Left lung (tissue), 10 donors: ENCODE measurements around the gene ARHGEF28. TPM values are rescaled to one million over a fixed set of nuclear protein-coding genes. Genes with fewer than 3 reads are reported as not detected.

Experiments used
- ATAC-seq: fragments of 200-7000 bp; cut with Tn5 transposase; one replicate; pipeline ENCODE4 v1.9.1; 2020; ENCODE audit warnings: moderate library complexity
- DNase-seq, 4 donors: peaks; one replicate each; pipeline ENCODE4 v3.0.0-alpha.2; 2013 to 2020
- H3K27ac ChIP-seq, 2 donors: fragments of 200-600 bp; sonication (generic) in 1 of 2; one replicate each; pipeline versions ENCODE4 v1.5.0 to v1.8.0; 2020 to 2021
- H3K27me3 ChIP-seq, 2 donors: fragments of 200-600 bp; sonication (generic) in 1 of 2; one replicate each; pipeline versions ENCODE4 v1.5.0 to v1.8.0; 2020 to 2021
- H3K36me3 ChIP-seq, 2 donors: fragments of 200-600 bp; sonication (generic) in 1 of 2; one replicate each; pipeline versions ENCODE4 v1.5.0 to v1.8.0; 2020 to 2021
- H3K4me1 ChIP-seq, 2 donors: fragments of 200-600 bp; one replicate each; pipeline ENCODE4 v1.8.0; 2021
- H3K4me3 ChIP-seq, 2 donors: fragments of 200-600 bp; sonication (generic) in 1 of 2; one replicate each; pipeline versions ENCODE4 v1.5.0 to v1.8.0; 2020 to 2021; ENCODE audit warnings: mild to moderate bottlenecking in 1 of 2
- H3K9me3 ChIP-seq, 2 donors: fragments of 200-600 bp; sonication (generic) in 1 of 2; one replicate each; pipeline versions ENCODE4 v1.5.0 to v1.8.0; 2020 to 2021
- intact Hi-C, 2 donors: fragments of 100-400 bp; cut with DNase I; formaldehyde crosslinking; loops; one replicate each; pipeline versions ENCODE4 v1.11.2 to v1.14.2; 2022
- polyA plus RNA-seq, 6 donors: library from polyadenylated mRNA; unstranded; fragments of 120-200 nt; gene quantifications; one replicate each; pipeline ENCODE4 v1.2.1, GENCODE V29; 2013; ENCODE audit not compliant: insufficient read length in 6 of 6
- total RNA-seq, 2 donors: library from RNA; stranded (reverse); fragmentation: NEBNext Ultra II Directional; extraction: Animal tissue kit (Norgen Biotek cat#: 25700); gene quantifications; one replicate each; pipeline ENCODE4 v1.2.1, GENCODE V29; 2021
- TF ChIP-seq, protein P1 (sequence below), 2 donors: fragments of 200-600 bp; sonication (generic) in 1 of 2; IDR thresholded peaks; one replicate each; pipeline versions ENCODE4 v1.5.0 to v1.8.0; 2021; ENCODE audit warnings: antibody characterized with exemption in 2 of 2
- donor health status: DM: no; HTN: yes; CAD: no.
- donor health status: DM: no; HTN: no; CAD: no.

Gene ARHGEF28
- total and polyA plus RNA-seq, 8 donors, result 8.4 to 16.4 (median 10.3) TPM

GRCh38 chr5:73719632-73720031 is 93.6 kb downstream of the ARHGEF28 start:
- DNase-seq, result no peak
- no peaks in the 10 kb centered on the region for H3K4me1 ChIP-seq
- intact Hi-C loops, result no loop called here
- no peak overlapping the region for H3K4me3 ChIP-seq
- H3K27me3 ChIP-seq, result no peaks in the 10 kb centered on the region
- no peaks in the 10 kb centered on the region for H3K9me3 ChIP-seq
- TF ChIP-seq, protein P1, sequence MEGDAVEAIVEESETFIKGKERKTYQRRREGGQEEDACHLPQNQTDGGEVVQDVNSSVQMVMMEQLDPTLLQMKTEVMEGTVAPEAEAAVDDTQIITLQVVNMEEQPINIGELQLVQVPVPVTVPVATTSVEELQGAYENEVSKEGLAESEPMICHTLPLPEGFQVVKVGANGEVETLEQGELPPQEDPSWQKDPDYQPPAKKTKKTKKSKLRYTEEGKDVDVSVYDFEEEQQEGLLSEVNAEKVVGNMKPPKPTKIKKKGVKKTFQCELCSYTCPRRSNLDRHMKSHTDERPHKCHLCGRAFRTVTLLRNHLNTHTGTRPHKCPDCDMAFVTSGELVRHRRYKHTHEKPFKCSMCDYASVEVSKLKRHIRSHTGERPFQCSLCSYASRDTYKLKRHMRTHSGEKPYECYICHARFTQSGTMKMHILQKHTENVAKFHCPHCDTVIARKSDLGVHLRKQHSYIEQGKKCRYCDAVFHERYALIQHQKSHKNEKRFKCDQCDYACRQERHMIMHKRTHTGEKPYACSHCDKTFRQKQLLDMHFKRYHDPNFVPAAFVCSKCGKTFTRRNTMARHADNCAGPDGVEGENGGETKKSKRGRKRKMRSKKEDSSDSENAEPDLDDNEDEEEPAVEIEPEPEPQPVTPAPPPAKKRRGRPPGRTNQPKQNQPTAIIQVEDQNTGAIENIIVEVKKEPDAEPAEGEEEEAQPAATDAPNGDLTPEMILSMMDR (IDR thresholded peaks at IDR 0.05), result no peak
- no peaks in the 10 kb centered on the region for H3K36me3 ChIP-seq
- no peak for ATAC-seq
- H3K27ac ChIP-seq, result no peak overlapping the region

DNA sequence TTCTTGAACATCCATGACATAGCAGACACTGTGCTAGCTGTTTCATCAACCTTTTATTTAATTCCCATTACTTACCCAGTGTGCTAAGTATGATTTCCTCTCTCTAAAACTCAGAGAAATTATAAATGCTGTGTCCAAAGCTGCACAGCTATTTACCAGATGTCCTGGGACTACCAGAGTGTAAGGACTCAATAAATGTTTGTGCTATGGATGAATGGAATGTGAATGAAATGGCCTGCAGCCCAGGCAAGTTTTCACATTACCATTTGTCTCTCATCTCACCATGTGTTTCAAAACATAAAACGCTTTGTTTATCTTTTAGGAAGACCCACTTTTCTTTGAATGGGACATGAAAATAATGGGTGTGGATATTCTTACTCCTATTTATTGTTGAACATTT is 96.2 kb downstream of the ARHGEF28 start:
- no peak for ATAC-seq
- intact Hi-C loops, result no loop called here
- Histone ChIP-seq H3K4me1 (no peaks in the 10 kb centered on the region), H3K27me3 (no peaks in the 10 kb centered on the region), H3K27ac (no peak overlapping the region), H3K4me3 (no peak overlapping the region), H3K36me3 (no peaks in the 10 kb centered on the region), H3K9me3 (no peaks in the 10 kb centered on the region)
- TF ChIP-seq, protein P1 (IDR thresholded peaks at IDR 0.05), result no peak
- DNase-seq, result peak in 2 of 4 donors; percentile 55 to 61

GRCh38 chr5:73726071-73726470 is 100.1 kb downstream of the ARHGEF28 start:
- H3K4me3 ChIP-seq, result no peak overlapping the region
- peak overlapping the region in 1 of 2 donors; percentile 18 for H3K27ac ChIP-seq
- H3K36me3 ChIP-seq, result no peaks in the 10 kb centered on the region
- no peaks in the 10 kb centered on the region for H3K27me3 ChIP-seq
- ATAC-seq (no peak), DNase-seq (no peak)
- intact Hi-C loops, result no loop called here
- TF ChIP-seq, protein P1 (IDR thresholded peaks at IDR 0.05), result no peak
- H3K9me3 ChIP-seq, result no peaks in the 10 kb centered on the region
- no peaks in the 10 kb centered on the region for H3K4me1 ChIP-seq

GRCh38 chr5:73726606-73727231 is 100.7 kb downstream of the ARHGEF28 start:
- DNase-seq (no peak), ATAC-seq (no peak)
- H3K27ac ChIP-seq, result peak overlapping the region in 1 of 2 donors; percentile 18
- intact Hi-C loops, result no loop called here
- no peaks in the 10 kb centered on the region for H3K27me3 ChIP-seq
- no peaks in the 10 kb centered on the region for H3K9me3 ChIP-seq
- H3K4me3 ChIP-seq, result no peak overlapping the region
- TF ChIP-seq, protein P1 (IDR thresholded peaks at IDR 0.05), result no peak
- no peaks in the 10 kb centered on the region for H3K36me3 ChIP-seq
- H3K4me1 ChIP-seq, result no peaks in the 10 kb centered on the region

GRCh38 chr5:73727470-73727869 is 101.5 kb downstream of the ARHGEF28 start:
- no peaks in the 10 kb centered on the region for H3K9me3 ChIP-seq
- no peak overlapping the region for H3K27ac ChIP-seq
- ATAC-seq, result no peak
- intact Hi-C loops, result no loop called here
- H3K36me3 ChIP-seq, result no peaks in the 10 kb centered on the region
- H3K4me1 ChIP-seq, result no peaks in the 10 kb centered on the region
- no peak overlapping the region for H3K4me3 ChIP-seq
- no peaks in the 10 kb centered on the region for H3K27me3 ChIP-seq
- no peak for DNase-seq
- TF ChIP-seq, protein P1 (IDR thresholded peaks at IDR 0.05), result no peak
